Esophagus muscularis mucosa (tissue), 4 donors: ENCODE results near the gene SLC35F4.

Experiments
- CTCF ChIP-seq, 3 experiments: fragments of 200-600 bp in 2 of 3; fragments of 450-650 bp in 1 of 3; sonication (generic) in 2 of 3; IDR thresholded peaks; one replicate each; pipeline ENCODE4 v1.5.1; 2017 to 2019; ENCODE audit warnings: antibody characterized with exemption in 3 of 3, mild to moderate bottlenecking in 2 of 3, moderate library complexity in 1 of 3
- EP300 ChIP-seq: sonication (generic); formaldehyde crosslinking; IDR thresholded peaks from one replicate; pipeline ENCODE4 v1.6.1; 2017; ENCODE audit warnings: antibody characterized with exemption
- POLR2A ChIP-seq: fragments of 450-650 bp; IDR thresholded peaks from one replicate; pipeline ENCODE4 v1.6.1; 2017; ENCODE audit warnings: antibody characterized with exemption, moderate library complexity, mild to moderate bottlenecking, low read depth
- POLR2AphosphoS5 ChIP-seq, 2 donors: sonication (generic); formaldehyde crosslinking; IDR thresholded peaks; one replicate each; pipeline ENCODE4 v1.6.1; 2017; ENCODE audit warnings: antibody characterized with exemption in 2 of 2

DNA sequence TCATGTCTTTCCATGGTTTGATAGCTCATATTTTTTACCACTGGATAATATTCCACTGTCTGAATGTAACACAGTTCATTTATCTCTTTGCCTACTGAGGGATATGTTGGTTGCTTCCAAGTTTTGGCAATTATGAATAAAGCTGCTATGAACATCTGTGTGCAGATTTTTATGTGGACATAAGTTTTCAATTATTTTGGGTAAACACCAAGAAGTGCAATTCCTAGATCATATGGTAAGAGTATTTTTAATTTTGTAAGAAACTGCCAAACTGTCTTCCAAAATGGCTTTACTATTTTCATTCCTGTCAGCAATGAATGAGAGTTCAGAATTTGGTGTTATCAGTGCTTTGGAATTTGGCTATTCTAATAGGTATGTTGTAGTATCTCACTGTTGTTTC, 43.7 kb upstream of the SLC35F4 start:
- no peak for TF ChIP-seq CTCF (IDR thresholded peaks at IDR 0.05)
- TF ChIP-seq POLR2A = no peak
- no peak for TF ChIP-seq EP300
- TF ChIP-seq POLR2AphosphoS5 (IDR thresholded peaks at IDR 0.05) = no peak
